GM19468 (cell line): ENCODE measurements around the gene CYSRT1.

Source experiments
- ATAC-seq: cut with Tn5 transposase; IDR thresholded peaks from one replicate; pipeline ENCODE4 v1.9.1; 2021; ENCODE audit warnings: mild to moderate bottlenecking, moderate library complexity, moderate number of reproducible peaks; ENCODE audit not compliant: unreplicated experiment; ENCODE audit errors: extremely low read depth

CYSRT1 gene

DNA sequence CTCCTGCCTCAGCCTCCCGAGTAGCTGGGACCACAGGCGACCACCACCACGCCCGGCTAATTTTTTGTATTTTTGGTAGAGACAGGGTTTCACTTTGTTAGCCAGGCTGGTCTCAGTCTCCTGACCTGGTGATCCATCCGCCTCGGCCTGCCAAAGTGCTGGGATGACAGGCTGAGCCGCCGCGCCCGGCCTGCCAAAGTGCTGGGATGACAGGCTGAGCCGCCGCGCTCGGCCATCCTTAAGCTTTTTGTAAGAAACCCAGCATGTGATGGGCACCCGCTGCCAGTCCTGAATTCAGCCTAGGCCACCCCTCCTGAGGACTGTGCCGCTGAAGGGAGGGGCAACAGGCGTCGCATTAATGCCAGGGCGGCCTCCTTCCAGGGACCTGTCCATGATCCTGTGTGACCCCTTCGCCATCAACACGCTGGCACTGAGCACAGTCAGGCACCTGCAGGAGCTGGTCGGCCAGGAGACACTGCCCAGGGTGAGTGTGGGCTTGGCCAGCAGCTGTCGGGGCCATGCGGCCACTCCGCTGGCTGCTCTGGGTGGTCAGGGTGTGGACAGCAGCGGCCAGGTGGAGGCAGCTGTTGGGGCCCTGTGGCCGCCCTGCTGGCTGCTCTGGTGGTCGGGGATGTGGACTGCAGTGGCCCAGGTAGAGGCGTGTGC is 40.7 kb downstream of the CYSRT1 start:
- no peak for ATAC-seq

DNA sequence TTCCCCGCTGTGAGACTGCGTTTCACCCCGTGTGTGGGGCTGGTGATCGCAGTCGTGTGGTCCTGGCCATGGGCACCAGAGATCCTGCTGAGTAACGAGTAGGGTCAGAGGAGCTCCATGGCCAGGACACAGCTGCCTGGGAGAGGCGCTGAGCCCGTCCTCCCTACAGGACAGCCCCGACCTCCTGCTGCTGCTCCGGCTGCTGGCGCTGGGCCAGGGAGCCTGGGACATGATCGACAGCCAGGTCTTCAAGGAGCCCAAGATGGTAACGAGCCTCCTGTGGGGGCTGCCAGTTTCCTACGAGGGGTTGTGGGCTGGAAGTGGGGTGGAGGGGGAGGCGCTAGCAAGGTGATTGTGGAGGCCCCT is 41.2 kb downstream of the CYSRT1 start:
- ATAC-seq = no peak

DNA sequence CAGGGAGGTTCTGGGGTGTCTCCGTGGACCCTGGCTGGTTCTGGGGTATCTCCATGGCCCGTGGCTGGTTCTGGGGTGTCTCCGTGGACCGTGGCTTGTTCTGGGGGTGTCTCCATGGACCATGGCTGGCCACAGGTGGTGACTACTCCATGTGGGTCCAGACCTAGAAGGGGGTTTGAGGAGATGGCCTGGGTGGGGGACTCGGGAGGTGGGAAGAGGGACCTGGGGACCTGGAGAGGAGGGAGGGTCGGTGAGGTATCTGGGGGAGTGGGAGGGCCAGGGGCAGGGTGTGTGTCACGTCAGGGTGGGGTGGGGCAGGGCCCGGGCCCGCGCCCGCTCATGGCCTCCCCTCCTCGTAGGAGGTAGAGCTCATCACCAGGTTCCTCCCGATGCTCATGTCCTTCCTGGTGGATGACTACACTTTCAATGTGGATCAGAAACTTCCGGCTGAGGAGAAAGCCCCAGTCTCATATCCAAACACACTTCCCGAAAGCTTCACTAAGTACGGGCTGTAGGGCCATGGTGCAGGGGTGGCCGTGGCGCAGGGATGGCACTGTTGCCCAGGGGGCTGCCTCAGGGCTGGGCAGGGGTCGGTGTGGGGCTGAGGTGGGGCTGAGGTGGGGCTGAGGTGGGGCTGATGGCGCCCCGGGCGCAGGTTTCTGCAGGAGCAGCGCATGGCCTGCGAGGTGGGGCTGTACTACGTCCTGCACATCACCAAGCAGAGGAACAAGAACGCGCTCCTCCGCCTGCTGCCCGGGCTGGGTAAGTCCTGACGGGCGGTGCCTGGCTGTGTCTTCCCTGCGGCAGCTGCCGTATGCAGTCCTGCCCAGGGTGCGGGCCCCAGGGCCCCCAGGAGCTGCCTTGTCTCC is 41.8 kb downstream of the CYSRT1 start:
- ATAC-seq = no peak

DNA sequence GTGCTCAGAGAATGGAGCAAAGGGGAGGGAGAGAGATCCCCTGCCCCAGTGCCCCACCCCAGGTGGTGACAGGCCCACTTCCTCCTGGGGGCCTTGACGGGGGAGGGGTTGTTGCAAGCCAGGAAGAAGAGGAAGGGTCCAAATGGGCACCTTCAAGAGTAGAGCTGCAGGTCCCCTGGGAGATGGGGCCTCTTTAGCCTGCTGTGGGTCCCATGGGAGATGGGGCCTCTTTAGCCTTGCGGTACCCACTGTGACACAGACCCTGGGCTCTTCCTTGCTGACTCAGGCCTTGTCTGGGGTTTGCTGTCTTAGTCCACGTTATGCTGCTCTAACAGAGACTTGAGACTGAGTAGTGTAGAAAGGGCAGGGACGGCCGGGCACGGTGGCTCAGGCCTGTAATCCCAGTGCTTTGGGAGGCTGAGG is 43.0 kb downstream of the CYSRT1 start:
- no peak for ATAC-seq

DNA sequence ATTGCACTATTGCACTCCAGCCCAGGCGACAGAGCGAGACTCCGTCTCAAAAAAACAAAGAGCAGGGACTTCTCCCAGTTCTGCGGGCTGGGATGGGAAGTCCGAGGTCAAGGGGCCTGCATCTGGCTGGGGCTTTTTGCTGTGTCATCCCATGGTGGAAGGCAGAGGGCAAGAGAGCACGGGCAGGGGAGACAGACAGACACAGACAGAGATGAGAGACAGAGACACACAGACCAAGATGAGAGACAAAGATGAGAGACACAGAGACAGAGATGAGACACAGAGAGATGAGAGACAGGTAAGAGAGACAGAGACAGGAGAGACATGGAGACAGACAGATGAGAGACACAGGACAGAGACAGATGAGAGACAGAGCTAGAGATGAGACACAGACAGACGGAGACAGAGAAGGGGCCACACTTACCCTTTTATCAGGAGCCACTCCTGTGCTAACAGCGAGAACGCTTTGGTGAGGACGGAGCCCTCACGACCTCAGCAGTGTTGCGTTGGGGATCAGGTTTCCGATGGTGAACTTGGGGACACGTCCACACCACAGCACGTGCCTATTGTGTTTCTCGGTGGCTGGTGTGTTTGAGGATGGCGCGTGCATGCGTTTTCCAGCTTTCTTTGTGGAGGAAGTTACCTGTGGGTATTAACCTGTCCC is 43.7 kb downstream of the CYSRT1 start:
- no peak for ATAC-seq

DNA sequence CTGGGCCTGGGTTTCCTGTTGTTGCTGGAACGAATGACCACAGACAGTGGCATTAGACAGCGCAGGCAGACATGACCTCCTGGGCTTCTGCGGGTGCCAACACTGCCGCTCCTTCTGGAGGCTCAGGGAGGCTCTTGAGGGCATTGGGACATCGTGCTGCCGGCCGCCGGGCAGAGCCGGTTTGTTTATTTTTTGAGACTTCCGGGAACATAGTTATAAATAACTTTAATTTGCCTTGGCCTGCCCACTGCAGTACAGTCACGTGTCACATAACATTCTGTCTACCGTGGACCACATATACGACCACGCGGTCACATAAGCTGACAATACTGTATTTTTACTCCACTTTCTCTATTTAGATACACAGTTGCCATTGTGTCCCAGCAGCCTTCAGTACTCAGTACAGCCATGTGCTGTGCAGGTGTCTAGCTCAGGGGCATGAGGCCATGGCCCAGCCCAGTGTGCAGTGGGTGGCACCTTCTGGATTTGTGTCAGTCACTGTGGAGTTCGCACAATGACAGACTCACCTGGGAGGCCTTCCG is 44.3 kb downstream of the CYSRT1 start:
- ATAC-seq = no peak

DNA sequence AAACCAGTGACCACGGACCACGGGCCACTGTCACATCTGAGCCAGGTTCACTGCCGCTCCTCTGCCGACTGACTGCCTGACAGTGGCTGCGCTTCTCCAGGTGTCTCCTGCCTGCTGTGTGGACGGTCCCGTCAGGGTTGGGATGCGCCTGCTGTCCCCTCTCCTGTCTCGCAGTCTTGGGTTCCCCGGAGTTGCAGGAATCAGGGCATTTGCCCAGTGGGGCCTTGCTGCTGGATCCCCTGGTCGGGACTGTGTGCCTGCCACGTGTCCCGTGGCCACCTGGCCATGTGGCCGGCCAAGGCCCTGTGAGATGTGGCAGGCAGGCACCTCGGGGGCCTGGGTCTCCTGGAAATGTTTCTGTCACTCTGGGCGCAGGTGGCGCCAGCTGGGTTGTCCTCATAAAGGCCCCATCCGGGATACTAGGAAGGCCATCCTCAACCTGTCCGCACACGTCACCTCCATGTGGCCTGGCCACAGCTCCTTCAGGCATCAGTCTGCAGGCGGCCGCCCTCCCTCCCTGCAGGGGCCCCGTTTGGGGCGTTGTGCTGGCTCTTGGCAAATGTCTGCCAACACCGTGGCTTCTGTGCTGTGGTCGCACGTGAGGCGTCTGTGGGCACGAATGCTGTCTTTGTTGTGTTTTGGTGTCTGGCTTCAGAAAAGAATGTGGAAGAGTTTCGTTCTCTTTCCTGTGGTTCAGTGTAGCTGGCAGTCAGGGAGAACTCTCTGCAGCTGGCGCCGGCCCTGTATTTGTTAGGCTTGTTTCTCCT is 46.1 kb downstream of the CYSRT1 start:
- ATAC-seq = no peak

DNA sequence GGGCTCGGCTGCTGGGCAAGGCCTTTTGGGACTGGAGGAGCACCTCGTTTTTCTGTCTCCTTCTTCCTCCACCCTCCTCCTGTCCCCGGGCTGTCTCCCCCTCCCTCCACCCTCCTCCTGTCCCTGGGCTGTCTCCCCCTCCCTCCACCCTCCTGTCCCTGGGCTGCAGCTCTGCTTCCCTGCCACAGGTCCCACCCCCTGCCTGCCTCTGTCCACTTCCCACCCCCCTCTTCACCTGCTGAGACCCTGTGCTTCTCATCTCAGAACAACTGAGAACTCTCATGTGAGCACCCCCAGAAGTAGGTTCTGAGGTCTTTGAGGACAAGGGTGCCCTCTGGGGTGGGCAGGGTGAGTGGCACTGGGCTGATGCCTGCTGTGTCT is 46.7 kb downstream of the CYSRT1 start:
- no peak for ATAC-seq

DNA sequence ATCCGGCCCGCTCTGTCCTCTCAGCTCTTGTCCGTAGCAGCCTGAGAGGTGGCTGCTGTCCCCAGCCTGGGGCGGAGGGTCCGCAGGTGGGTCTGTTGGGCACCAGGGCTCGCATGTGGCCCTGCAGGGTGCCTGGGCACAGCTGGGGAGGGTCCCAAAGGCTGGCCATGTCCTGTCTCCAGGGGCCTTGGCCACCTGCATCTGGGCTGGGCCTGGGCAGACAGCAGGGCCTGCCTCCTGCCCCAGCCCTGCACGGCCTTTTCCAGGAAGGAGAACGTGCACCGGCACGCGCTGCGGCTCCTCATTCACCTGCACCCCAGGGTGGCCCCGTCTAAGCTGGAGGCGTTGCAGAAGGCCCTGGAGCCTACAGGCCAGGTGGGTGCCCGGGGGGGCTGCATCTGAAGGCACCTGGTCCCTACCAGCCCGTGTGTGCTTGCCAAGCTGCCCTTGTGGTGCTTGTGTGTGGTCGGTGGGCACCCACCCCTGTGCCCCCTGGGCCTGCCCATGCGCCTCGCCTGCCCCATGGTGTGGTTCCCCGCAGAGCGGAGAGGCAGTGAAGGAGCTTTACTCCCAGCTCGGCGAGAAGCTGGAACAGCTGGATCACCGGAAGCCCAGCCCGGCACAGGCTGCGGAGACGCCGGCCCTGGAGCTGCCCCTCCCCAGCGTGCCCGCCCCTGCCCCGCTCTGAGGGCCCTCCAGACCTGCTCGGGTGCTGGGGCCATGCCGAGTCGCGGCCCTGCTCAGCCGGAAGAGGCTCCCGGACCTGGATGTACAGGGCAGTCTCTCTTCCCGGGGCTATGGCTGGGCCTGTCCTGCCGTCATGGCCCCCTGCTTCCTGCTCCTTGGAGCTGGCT is 47.5 kb downstream of the CYSRT1 start:
- ATAC-seq = no peak

DNA sequence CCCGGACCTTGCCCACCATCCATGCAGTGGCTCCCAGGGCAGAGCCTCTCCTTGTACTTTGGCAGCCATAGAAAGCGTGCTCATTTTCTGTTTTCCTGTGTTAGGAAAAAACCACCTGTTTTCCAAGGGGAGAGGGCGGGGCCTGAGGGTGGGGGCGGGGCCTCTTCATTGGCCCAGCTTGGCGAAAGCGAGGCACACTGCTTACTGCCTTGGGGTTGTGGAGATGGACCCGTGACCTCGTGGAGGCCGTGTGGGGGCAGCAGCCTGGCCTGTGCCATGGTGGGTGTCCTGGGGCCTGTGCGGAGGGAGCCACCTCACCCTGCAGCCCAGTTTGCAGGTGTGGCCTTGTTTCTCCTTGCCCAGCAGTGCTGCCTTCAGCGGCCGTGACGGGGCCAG is 48.1 kb downstream of the CYSRT1 start:
- no peak for ATAC-seq

DNA sequence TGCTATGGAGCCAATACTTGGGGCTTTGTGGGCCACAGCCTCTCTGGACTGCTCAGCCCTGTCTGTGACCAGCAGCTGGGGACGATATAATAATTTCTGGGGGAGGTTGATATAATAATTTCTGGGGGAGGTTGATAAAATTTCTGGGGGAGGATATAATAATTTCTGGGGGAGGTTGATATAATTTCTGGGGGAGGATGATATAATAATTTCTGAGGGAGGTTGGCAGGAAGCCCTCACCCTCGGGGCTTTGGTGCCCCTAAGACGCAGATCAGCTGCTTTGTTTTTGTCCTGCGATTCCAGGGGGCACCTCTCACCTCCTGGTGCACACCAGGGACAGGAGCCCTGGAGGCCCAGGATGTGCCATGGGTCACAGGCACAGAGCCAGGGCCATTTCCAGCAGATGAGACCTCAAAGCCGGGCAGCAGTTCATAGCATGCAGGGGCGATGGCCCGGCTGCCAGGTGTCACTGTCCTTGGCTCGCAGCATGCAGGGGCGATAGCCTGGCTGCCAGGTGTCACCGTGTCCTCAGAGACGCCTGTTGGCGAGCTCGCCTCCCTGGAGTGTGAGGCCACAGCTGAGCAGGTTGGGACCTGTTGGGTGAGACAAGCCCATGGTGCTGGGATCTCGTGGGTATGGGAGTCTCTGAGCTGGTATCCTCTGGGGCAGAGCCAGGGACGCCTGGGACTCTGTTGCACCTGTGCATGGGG is 48.8 kb downstream of the CYSRT1 start:
- ATAC-seq = no peak

DNA sequence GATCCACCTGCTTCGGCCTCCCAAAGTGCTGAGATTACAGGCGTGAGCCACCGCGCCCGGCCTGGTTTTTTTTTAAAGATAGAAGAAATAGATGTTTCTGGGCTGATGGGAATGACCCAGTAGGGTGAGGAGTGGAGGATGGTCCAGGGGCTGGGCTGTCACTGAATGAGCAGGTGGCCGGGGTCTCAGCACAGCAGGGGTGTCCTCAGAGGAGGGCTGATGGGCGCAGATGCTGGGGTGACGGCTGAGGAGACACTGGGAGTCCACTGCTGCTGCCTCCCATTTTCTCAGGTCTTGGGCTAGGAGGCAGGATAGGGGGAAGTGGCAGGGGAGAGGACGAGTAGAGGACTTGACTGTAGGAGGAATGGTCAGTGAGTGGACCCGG is 50.2 kb downstream of the CYSRT1 start:
- ATAC-seq = no peak
